Lung (tissue), 12 donors: ENCODE measurements around the gene HNRNPM. TPM values are rescaled to one million over a fixed set of nuclear protein-coding genes. Genes with fewer than 3 reads are reported as not detected.

Source experiments
- ATAC-seq: fragments of 200-7000 bp; cut with Tn5 transposase; one replicate; pipeline ENCODE4 v1.9.1; 2020; ENCODE audit warnings: moderate number of reproducible peaks; ENCODE audit not compliant: insufficient read depth, low FRiP score
- DNase-seq, 3 donors: peaks; one replicate each; pipeline ENCODE4 v3.0.0-alpha.2; 2013 to 2017
- H3K27ac ChIP-seq, 2 donors: one replicate each; pipeline ENCODE4 v1.5.1; 2013; ENCODE audit warnings: mild to moderate bottlenecking in 2 of 2, moderate library complexity in 2 of 2, control low read depth in 1 of 2, inconsistent platforms in 1 of 2, low read depth in 1 of 2, low read length in 1 of 2
- H3K27me3 ChIP-seq, 3 donors: one replicate each; pipeline ENCODE4 v1.5.1; 2013; ENCODE audit warnings: low read length in 2 of 3; ENCODE audit not compliant: control insufficient read depth in 3 of 3, insufficient read depth in 3 of 3
- H3K36me3 ChIP-seq, 4 donors: one replicate each; pipeline ENCODE4 v1.5.1; 2013; ENCODE audit warnings: low read length in 4 of 4, mild to moderate bottlenecking in 1 of 4, moderate library complexity in 1 of 4; ENCODE audit not compliant: control insufficient read depth in 4 of 4, insufficient read depth in 4 of 4
- H3K4me1 ChIP-seq, 5 donors: one replicate each; pipeline ENCODE4 v1.5.1; 2013; ENCODE audit warnings: low read length in 5 of 5, mild to moderate bottlenecking in 2 of 5, moderate library complexity in 1 of 5; ENCODE audit not compliant: control insufficient read depth in 5 of 5, insufficient read depth in 5 of 5
- H3K4me3 ChIP-seq: one replicate; pipeline ENCODE4 v1.5.1; 2013; ENCODE audit warnings: mild to moderate bottlenecking, control low read depth, moderate library complexity
- H3K9ac ChIP-seq, 2 donors: one replicate each; pipeline ENCODE4 v1.5.1; 2013; ENCODE audit warnings: low read length in 2 of 2, control low read depth in 1 of 2; ENCODE audit not compliant: insufficient read depth in 1 of 2
- H3K9me3 ChIP-seq, 4 donors: one replicate each; pipeline ENCODE4 v1.5.1; 2013; ENCODE audit warnings: low read length in 3 of 4, mild to moderate bottlenecking in 1 of 4, moderate library complexity in 1 of 4; ENCODE audit not compliant: control insufficient read depth in 4 of 4, insufficient read depth in 3 of 4
- CTCF ChIP-seq: IDR thresholded peaks from 2 replicates; pipeline ENCODE4 v1.5.1; 2012; ENCODE audit warnings: mild to moderate bottlenecking; ENCODE audit errors: control extremely low read depth, extremely low read depth
- WGBS, 2 donors: extraction: QIAGEN DNeasy Blood & Tissue Kit; methylation state at CpG; one replicate each; pipeline ENCODE4 v1.1.7; 2013; 5-methylcytosine and 5-hydroxymethylcytosine counted together
- polyA plus RNA-seq, 2 donors: library from polyadenylated mRNA; stranded (reverse); fragments of 200-250 nt; gene quantifications; one replicate each; pipeline ENCODE4 v1.2.1, GENCODE V29; 2013
- total RNA-seq, 2 donors: library from RNA; depleted of rRNA in 1 of 2; stranded (reverse); fragments of >200 nt in 1 of 2; gene quantifications; one replicate each; pipeline ENCODE4 v1.2.1, GENCODE V29; 2014 to 2021
- donor health status: control.
- donor health status: control.
- donor health status: Bipolar disorder and iron deficiency.
- donor health status: healthy.
- donor health status: DM: yes; HTN: yes; CAD: no.

Gene HNRNPM
- total and polyA plus RNA-seq, 4 donors = 53.7 to 243 (median 164) TPM

- TF ChIP-seq CTCF = no peak
- Histone ChIP-seq H3K27ac (peak overlapping the region in 1 of 2 donors; percentile 30), H3K9me3 (no peaks in the 10 kb centered on the region), H3K36me3 (peaks cover 0 to 3% (median 0%) of the 10 kb centered on the region in 4 donors), H3K27me3 (no peaks in the 10 kb centered on the region), H3K4me3 (no peak overlapping the region), H3K4me1 (peaks cover 0 to 10% (median 3%) of the 10 kb centered on the region in 5 donors), H3K9ac (no peak overlapping the region)
- DNase-seq (no peak), ATAC-seq (no peak)
- 40 to 65% methylated on average over 6 of the region's 6 CpGs for WGBS, 2 donors
Observed at GRCh38 chr19:8501516-8501915, 56.7 kb downstream of the HNRNPM start.

GRCh38 chr19:8501981-8502380 lies 57.2 kb downstream of the HNRNPM start:
- Histone ChIP-seq H3K4me1 (peaks cover 0 to 10% (median 3%) of the 10 kb centered on the region in 5 donors), H3K27me3 (no peaks in the 10 kb centered on the region), H3K36me3 (peaks cover 0 to 3% (median 0%) of the 10 kb centered on the region in 4 donors), H3K9ac (no peak overlapping the region), H3K9me3 (no peaks in the 10 kb centered on the region), H3K4me3 (no peak overlapping the region), H3K27ac (peak overlapping the region in 1 of 2 donors; percentile 30)
- ATAC-seq = no peak
- WGBS, 2 donors = 30 to 63% methylated on average over 14 of the region's 14 CpGs
- TF ChIP-seq CTCF = no peak
- no peak for DNase-seq

GRCh38 chr19:8503510-8503909 lies 58.7 kb downstream of the HNRNPM start:
- H3K4me1 ChIP-seq = peaks cover 0 to 10% (median 3%) of the 10 kb centered on the region in 5 donors
- WGBS, 2 donors = 56 to 74% methylated on average over 7 of the region's 7 CpGs
- no peaks in the 10 kb centered on the region for H3K9me3 ChIP-seq
- no peak for DNase-seq
- ATAC-seq = no peak
- no peak for TF ChIP-seq CTCF
- H3K4me3 ChIP-seq = no peak overlapping the region
- no peak overlapping the region for H3K9ac ChIP-seq
- peak overlapping the region in 1 of 2 donors; percentile 44 for H3K27ac ChIP-seq
- no peaks in the 10 kb centered on the region for H3K27me3 ChIP-seq
- no peaks in the 10 kb centered on the region for H3K36me3 ChIP-seq

- H3K9me3 ChIP-seq = no peaks in the 10 kb centered on the region
- peaks cover 0 to 10% (median 3%) of the 10 kb centered on the region in 5 donors for H3K4me1 ChIP-seq
- no peak for TF ChIP-seq CTCF
- H3K27ac ChIP-seq = no peak overlapping the region
- no peak overlapping the region for H3K9ac ChIP-seq
- H3K4me3 ChIP-seq = no peak overlapping the region
- WGBS, 2 donors = 28 to 69% methylated on average over 7 of the region's 7 CpGs
- H3K27me3 ChIP-seq = no peaks in the 10 kb centered on the region
- H3K36me3 ChIP-seq = no peaks in the 10 kb centered on the region
- ATAC-seq (no peak), DNase-seq (no peak)
Observed at GRCh38 chr19:8504171-8504570, 59.4 kb downstream of the HNRNPM start.
